Smooth muscle cell (in vitro differentiated cells): ENCODE results near the gene DEUP1. TPM values are rescaled to one million over a fixed set of nuclear protein-coding genes. Genes with fewer than 3 reads are reported as not detected.

ENCODE experiments used
- DNase-seq: peaks from one replicate; lab custom pipeline; 2025; ENCODE audit not compliant: unreplicated experiment; lab: John Stamatoyannopoulos, UW
- H2AFZ ChIP-seq: fragments of 200-600 bp; sonication (generic); 2 replicates; pipeline ENCODE4 v1.6.0; 2016; ENCODE audit warnings: antibody characterized with exemption, low read depth, mild to moderate bottlenecking
- H3F3A ChIP-seq: fragments of 200-600 bp; sonication (generic); 2 replicates; pipeline ENCODE4 v1.6.0; 2017; ENCODE audit warnings: antibody characterized with exemption, low read depth
- H3K27ac ChIP-seq: fragments of 200-600 bp; sonication (generic); 2 replicates; pipeline ENCODE4 v1.5.1; 2016; ENCODE audit warnings: low read depth, mild to moderate bottlenecking
- H3K27me3 ChIP-seq: fragments of 200-600 bp; sonication (generic); 2 replicates; pipeline ENCODE4 v1.6.1; 2016; ENCODE audit warnings: low read depth, mild to moderate bottlenecking
- H3K36me3 ChIP-seq: fragments of 200-600 bp; sonication (generic); 2 replicates; pipeline ENCODE4 v1.5.1; 2016; ENCODE audit warnings: low read depth
- H3K4me1 ChIP-seq: fragments of 200-600 bp; sonication (generic); 2 replicates; pipeline ENCODE4 v1.5.1; 2016; ENCODE audit warnings: low read depth
- H3K4me2 ChIP-seq: fragments of 200-600 bp; sonication (generic); 2 replicates; pipeline ENCODE4 v1.6.0; 2016; ENCODE audit warnings: mild to moderate bottlenecking
- H3K4me3 ChIP-seq: fragments of 200-600 bp; sonication (generic); 2 replicates; pipeline ENCODE4 v1.5.1; 2016; ENCODE audit warnings: mild to moderate bottlenecking
- H3K79me2 ChIP-seq: fragments of 200-600 bp; sonication (generic); 2 replicates; pipeline ENCODE4 v1.6.0; 2016; ENCODE audit warnings: low read depth, mild to moderate bottlenecking
- H3K9ac ChIP-seq: fragments of 200-600 bp; sonication (generic); 2 replicates; pipeline ENCODE4 v1.6.0; 2016; ENCODE audit warnings: low read depth
- H3K9me3 ChIP-seq: fragments of 200-600 bp; sonication (generic); replicated peaks from 2 replicates; pipeline ENCODE4 v1.5.1; 2016; ENCODE audit warnings: low read depth
- H4K20me1 ChIP-seq: fragments of 200-600 bp; sonication (generic); 2 replicates; pipeline ENCODE4 v1.6.0; 2016; ENCODE audit warnings: low read depth
- CTCF ChIP-seq: fragments of 200-600 bp; sonication (generic); IDR thresholded peaks from 2 replicates; pipeline ENCODE4 v1.5.1; 2017; ENCODE audit warnings: borderline replicate concordance, mild to moderate bottlenecking, antibody characterized with exemption; ENCODE audit not compliant: insufficient read depth, poor library complexity, severe bottlenecking
- WGBS: methylation state at CpG from one replicate; pipeline ENCODE4 v1.1.7; 2016; ENCODE audit warnings: low lambda C conversion rate; 5-methylcytosine and 5-hydroxymethylcytosine counted together
- polyA plus RNA-seq: library from polyadenylated mRNA; unstranded; fragments of >200 nt; fragmentation: Nextera tagmentation; extraction: Ambion mirVana; gene quantifications from 2 replicates; pipeline ENCODE4 v1.2.1, GENCODE V29; 2016
- total RNA-seq: library from RNA; depleted of rRNA; stranded (reverse); fragments of >200 nt; gene quantifications from 2 replicates; pipeline ENCODE4 v1.2.3, GENCODE V29; 2014

DEUP1 gene
- total and polyA plus RNA-seq, 2 experiments from 2014 or later = 0.90 TPM; not detected in 1

- Histone ChIP-seq H3F3A (no peaks in the 10 kb centered on the region), H3K9me3 (no peaks in the 10 kb centered on the region), H3K4me1 (peaks cover 21% of the 10 kb centered on the region), H2AFZ (no peak overlapping the region), H3K27ac (no peak overlapping the region), H4K20me1 (peaks cover 94% of the 10 kb centered on the region), H3K4me2 (no peak overlapping the region), H3K9ac (no peak overlapping the region), H3K4me3 (no peak overlapping the region), H3K27me3 (no peaks in the 10 kb centered on the region), H3K79me2 (no peaks in the 10 kb centered on the region), H3K36me3 (no peaks in the 10 kb centered on the region)
- DNase-seq = no peak
- TF ChIP-seq CTCF = no peak
- 98% methylated on average over 16 of the region's 16 CpGs for WGBS
Measured at GRCh38 chr11:93481279-93481678, 150.7 kb downstream of the DEUP1 start.

GRCh38 chr11:93481696-93482095 is 151.2 kb downstream of the DEUP1 start:
- no peaks in the 10 kb centered on the region for H3K79me2 ChIP-seq
- H3F3A ChIP-seq = no peaks in the 10 kb centered on the region
- no peak for DNase-seq
- peaks cover 16% of the 10 kb centered on the region for H3K4me1 ChIP-seq
- no peak overlapping the region for H3K27ac ChIP-seq
- no peak overlapping the region for H3K4me2 ChIP-seq
- no peak overlapping the region for H3K4me3 ChIP-seq
- H3K9ac ChIP-seq = no peak overlapping the region
- peaks cover 95% of the 10 kb centered on the region for H4K20me1 ChIP-seq
- no peaks in the 10 kb centered on the region for H3K27me3 ChIP-seq
- H3K36me3 ChIP-seq = no peaks in the 10 kb centered on the region
- no peak overlapping the region for H2AFZ ChIP-seq
- no peak for TF ChIP-seq CTCF
- no peaks in the 10 kb centered on the region for H3K9me3 ChIP-seq
- 91% methylated on average over 6 of the region's 6 CpGs for WGBS

- Histone ChIP-seq H4K20me1 (peaks cover 95% of the 10 kb centered on the region), H3K79me2 (no peaks in the 10 kb centered on the region), H3K9me3 (no peaks in the 10 kb centered on the region), H3K4me2 (no peak overlapping the region), H2AFZ (no peak overlapping the region), H3K36me3 (no peaks in the 10 kb centered on the region), H3K27ac (no peak overlapping the region), H3K4me1 (peaks cover 8% of the 10 kb centered on the region), H3K4me3 (no peak overlapping the region), H3K9ac (no peak overlapping the region), H3K27me3 (no peaks in the 10 kb centered on the region), H3F3A (no peaks in the 10 kb centered on the region)
- no peak for TF ChIP-seq CTCF
- 95% methylated on average over 10 of the region's 10 CpGs for WGBS
- DNase-seq = no peak
Measured at GRCh38 chr11:93482556-93482955, 152.0 kb downstream of the DEUP1 start.

GRCh38 chr11:93484716-93485115 is 154.2 kb downstream of the DEUP1 start:
- no peak overlapping the region for H2AFZ ChIP-seq
- H3K36me3 ChIP-seq = no peaks in the 10 kb centered on the region
- no peaks in the 10 kb centered on the region for H3K79me2 ChIP-seq
- no peak for DNase-seq
- 76% methylated on average over 3 of the region's 3 CpGs for WGBS
- H4K20me1 ChIP-seq = peaks cover 98% of the 10 kb centered on the region
- TF ChIP-seq CTCF = no peak
- no peak overlapping the region for H3K27ac ChIP-seq
- H3K9ac ChIP-seq = no peak overlapping the region
- H3K9me3 ChIP-seq = no peaks in the 10 kb centered on the region
- no peaks in the 10 kb centered on the region for H3F3A ChIP-seq
- no peaks in the 10 kb centered on the region for H3K27me3 ChIP-seq
- H3K4me1 ChIP-seq = no peaks in the 10 kb centered on the region
- no peak overlapping the region for H3K4me2 ChIP-seq
- no peak overlapping the region for H3K4me3 ChIP-seq
